DND-41 (cell line): Measurements from ENCODE around the gene ZSCAN10.

Experiments used
- ATAC-seq: fragments of 200-7000 bp; cut with Tn5 transposase; 3 replicates; pipeline ENCODE4 v1.9.1; 2021; ENCODE audit warnings: low read depth; ENCODE audit not compliant: insufficient read depth
- DNase-seq: peaks from one replicate; pipeline ENCODE4 v3.0.0-alpha.2; 2020
- H2AFZ ChIP-seq: 2 replicates; pipeline ENCODE4 v1.6.0; 2012; ENCODE audit warnings: low read depth, low read length
- H3K27ac ChIP-seq: 2 replicates; pipeline ENCODE4 v1.5.1; 2012; ENCODE audit warnings: low read length, inconsistent platforms
- H3K27me3 ChIP-seq: fragments of 200-600 bp; sonication (generic); 2 replicates; pipeline ENCODE4 v1.6.0; 2012; ENCODE audit warnings: low read length, mild to moderate bottlenecking, inconsistent platforms; ENCODE audit not compliant: insufficient read depth, poor library complexity
- H3K36me3 ChIP-seq: 2 replicates; pipeline ENCODE4 v1.5.1; 2012; ENCODE audit warnings: low read length, inconsistent platforms; ENCODE audit not compliant: insufficient read depth
- H3K4me1 ChIP-seq: 2 replicates; pipeline ENCODE4 v1.5.1; 2012; ENCODE audit warnings: mild to moderate bottlenecking, low read length; ENCODE audit not compliant: insufficient read depth
- H3K4me2 ChIP-seq: 2 replicates; pipeline ENCODE4 v1.6.0; 2012; ENCODE audit warnings: mild to moderate bottlenecking, moderate library complexity, low read length, inconsistent platforms; ENCODE audit not compliant: insufficient read depth
- H3K4me3 ChIP-seq, 2 experiments: fragments of 200-600 bp in 1 of 2; shearing (Covaris generic) in 1 of 2; 2 replicates each; pipeline ENCODE4 v1.5.1; 2012 to 2016; ENCODE audit warnings: inconsistent platforms in 2 of 2, low read length in 2 of 2, mild to moderate bottlenecking in 2 of 2, low read depth in 1 of 2, moderate library complexity in 1 of 2
- H3K79me2 ChIP-seq: 2 replicates; pipeline ENCODE4 v1.6.0; 2012; ENCODE audit warnings: low read length, inconsistent platforms; ENCODE audit not compliant: insufficient read depth
- H3K9ac ChIP-seq: 2 replicates; pipeline ENCODE4 v1.6.0; 2012; ENCODE audit warnings: low read depth, mild to moderate bottlenecking, inconsistent platforms, low read length, moderate library complexity
- H3K9me3 ChIP-seq: 2 replicates; pipeline ENCODE4 v1.5.1; 2012; ENCODE audit warnings: low read length, moderate library complexity, mild to moderate bottlenecking, inconsistent platforms; ENCODE audit not compliant: insufficient read depth, severe bottlenecking
- H4K20me1 ChIP-seq: 2 replicates; pipeline ENCODE4 v1.6.0; 2012; ENCODE audit warnings: low read length; ENCODE audit not compliant: insufficient read depth
- CTCF ChIP-seq: IDR thresholded peaks from 2 replicates; pipeline ENCODE4 v1.5.1; 2012; ENCODE audit warnings: borderline replicate concordance, low read length, moderate library complexity, mild to moderate bottlenecking; ENCODE audit not compliant: poor library complexity, severe bottlenecking; ENCODE audit errors: extremely low read depth
- EZH2 ChIP-seq: IDR thresholded peaks from 3 replicates; pipeline ENCODE4 v1.6.1; 2012; ENCODE audit warnings: borderline replicate concordance, low read depth, mild to moderate bottlenecking, moderate library complexity, low read length, inconsistent platforms; ENCODE audit not compliant: severe bottlenecking

ZSCAN10 gene

DNA sequence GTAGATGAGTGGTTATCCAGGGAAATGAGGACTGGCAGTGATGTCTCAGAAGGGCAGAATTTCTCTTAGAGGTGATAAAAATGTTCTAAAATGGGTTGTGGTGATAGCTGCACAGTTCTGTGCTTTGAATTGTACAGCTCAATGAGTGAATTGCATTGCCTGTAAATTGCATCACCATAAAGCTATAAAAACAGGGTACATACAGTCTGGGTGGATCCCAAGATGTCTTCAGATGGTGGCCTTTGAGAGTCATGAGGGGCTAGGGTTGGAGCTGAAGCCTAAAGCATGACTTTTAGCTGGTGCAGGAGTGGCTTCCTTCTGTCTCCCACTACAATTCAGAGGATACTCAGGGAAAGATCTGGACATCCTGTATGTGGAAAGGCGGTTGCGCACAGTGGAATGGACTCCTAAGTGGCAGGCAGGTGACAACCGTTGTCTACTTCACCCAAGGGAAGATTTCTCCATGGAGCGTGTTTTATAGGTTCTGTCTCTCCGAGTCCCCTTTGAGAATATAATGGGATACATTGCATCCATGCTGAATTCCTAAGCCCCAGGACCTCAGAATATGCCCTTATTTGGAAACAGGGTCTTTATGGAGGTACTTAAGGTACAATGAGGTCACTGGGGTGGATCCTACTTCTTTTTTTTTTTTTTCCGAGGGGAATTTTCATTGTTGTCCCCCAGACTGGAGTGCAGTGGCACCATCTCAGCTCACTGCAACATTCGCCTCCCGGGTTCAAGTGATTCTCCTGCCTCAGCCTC lies 35.3 kb downstream of the ZSCAN10 start:
- Histone ChIP-seq H3K4me2 (no peak overlapping the region), H3K36me3 (peaks cover 35% of the 10 kb centered on the region), H2AFZ (no peak overlapping the region), H4K20me1 (peaks cover 5% of the 10 kb centered on the region; the same call in 1 of the 2 replicates), H3K79me2 (peaks cover 46% of the 10 kb centered on the region), H3K4me1 (peaks cover 57% of the 10 kb centered on the region), H3K27me3 (no peaks in the 10 kb centered on the region), H3K9ac (no peak overlapping the region), H3K27ac (no peak overlapping the region; the same call in 1 of the 2 replicates), H3K4me3 (no peak overlapping the region), H3K9me3 (no peaks in the 10 kb centered on the region)
- no peak for ATAC-seq
- no peak for TF ChIP-seq CTCF
- TF ChIP-seq EZH2: no peak
- no peak for DNase-seq

DNA sequence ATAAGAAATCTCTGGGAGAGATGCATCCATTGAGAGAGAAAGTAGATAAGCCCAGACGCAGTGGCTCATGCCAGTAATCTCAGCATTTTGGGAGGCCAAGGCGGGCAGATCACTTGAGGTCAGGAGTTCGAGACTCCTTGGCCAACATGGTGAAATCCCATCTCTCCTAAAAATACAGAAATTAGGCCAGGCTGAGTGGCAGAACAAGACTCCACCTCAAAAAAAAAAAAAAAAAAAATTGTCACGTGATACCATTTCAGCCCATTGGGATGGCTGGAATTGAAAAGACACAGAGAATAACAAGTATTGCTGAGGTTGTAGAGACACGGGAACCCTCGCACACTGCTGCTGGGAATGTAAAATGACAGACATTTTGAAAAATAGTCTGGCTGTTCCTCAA lies 36.5 kb downstream of the ZSCAN10 start:
- Histone ChIP-seq H3K9ac (no peak overlapping the region), H3K36me3 (peaks cover 28% of the 10 kb centered on the region), H3K4me1 (peaks cover 55% of the 10 kb centered on the region), H3K9me3 (no peaks in the 10 kb centered on the region), H3K27me3 (no peaks in the 10 kb centered on the region), H3K4me2 (no peak overlapping the region), H3K79me2 (peaks cover 47% of the 10 kb centered on the region), H3K27ac (no peak overlapping the region), H4K20me1 (peaks cover 7% of the 10 kb centered on the region; the same call in 1 of the 2 replicates), H2AFZ (no peak overlapping the region), H3K4me3 (no peak overlapping the region)
- ATAC-seq (no peak), DNase-seq (no peak)
- TF ChIP-seq EZH2 (no peak), CTCF (no peak)

- H3K4me1 ChIP-seq: peaks cover 44% of the 10 kb centered on the region
- DNase-seq (no peak), ATAC-seq (no peak)
- no peak overlapping the region; a peak in 1 of 4 replicates for H3K4me3 ChIP-seq
- peak overlapping the region; percentile 83 for H3K9ac ChIP-seq
- no peak overlapping the region for H2AFZ ChIP-seq
- H3K4me2 ChIP-seq: peak overlapping the region; percentile 83; the same call in 1 of the 2 replicates
- peaks cover 18% of the 10 kb centered on the region; the same call in 1 of the 2 replicates for H3K36me3 ChIP-seq
- no peaks in the 10 kb centered on the region for H3K9me3 ChIP-seq
- no peaks in the 10 kb centered on the region for H3K27me3 ChIP-seq
- H3K79me2 ChIP-seq: peaks cover 34% of the 10 kb centered on the region
- H3K27ac ChIP-seq: peak overlapping the region; percentile 90
- no peak for TF ChIP-seq EZH2
- no peak for TF ChIP-seq CTCF
- peaks cover 12% of the 10 kb centered on the region; the same call in 1 of the 2 replicates for H4K20me1 ChIP-seq
These were observed 38.6 kb downstream of the ZSCAN10 start for GRCh38 chr16:3060339-3061127.
